ENCODE measurements around the gene ANTXR1.
A peak's percentile ranks its signal among the peaks of the same experiment; 100 is the strongest.

ANTXR1 gene

GRCh38 chr2:69081757-69082156, 68.8 kb downstream of the ANTXR1 start:
- no peak for DNase-seq
- no peak for TF ChIP-seq CTCF (IDR thresholded peaks at IDR 0.05; ENCODE audit: low read depth, low read length)
- H3K4me3 ChIP-seq (ENCODE audit: low read depth, low read length), result no peak overlapping the region
- no peaks in the 10 kb centered on the region for H3K27me3 ChIP-seq
- H3K36me3 ChIP-seq, result no peaks in the 10 kb centered on the region
- no peaks in the 10 kb centered on the region for H3K4me1 ChIP-seq
- no peaks in the 10 kb centered on the region for H3K9me3 ChIP-seq

DNA sequence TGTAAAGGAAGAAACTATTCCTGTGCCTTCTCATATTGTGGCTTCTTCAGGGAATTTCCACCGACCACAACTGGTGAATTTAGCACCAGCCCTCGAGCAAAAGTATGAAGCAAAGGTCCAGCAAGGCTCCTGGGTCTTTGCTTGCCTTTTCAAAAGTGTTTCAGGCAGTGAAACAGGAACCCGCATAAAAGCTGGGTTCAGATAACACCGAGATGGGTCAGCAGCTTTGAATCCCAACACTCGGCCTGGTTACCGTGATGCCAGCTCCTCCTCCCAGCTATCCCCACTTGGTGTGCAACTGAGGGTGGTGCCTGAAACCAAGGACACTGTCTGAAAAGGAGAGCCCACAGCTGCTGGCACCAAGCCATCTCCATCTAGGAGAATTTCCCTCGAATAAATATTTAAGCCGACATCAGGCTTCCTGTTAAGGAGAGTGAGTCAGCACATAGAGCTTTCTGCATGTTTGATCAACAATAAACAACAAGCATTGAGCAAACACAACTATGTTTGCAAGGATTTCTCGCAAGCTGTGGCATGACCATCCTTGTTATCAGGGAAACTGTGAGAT, 69.5 kb downstream of the ANTXR1 start:
- Histone ChIP-seq H3K4me3 (ENCODE audit: low read depth, low read length) (no peak overlapping the region), H3K27me3 (no peaks in the 10 kb centered on the region), H3K9me3 (no peaks in the 10 kb centered on the region), H3K36me3 (no peaks in the 10 kb centered on the region), H3K4me1 (no peaks in the 10 kb centered on the region)
- DNase-seq, result peak; percentile 9
- TF ChIP-seq CTCF (IDR thresholded peaks at IDR 0.05; ENCODE audit: low read depth, low read length), result no peak

GRCh38 chr2:69083235-69083748, 70.3 kb downstream of the ANTXR1 start:
- Histone ChIP-seq H3K4me1 (no peaks in the 10 kb centered on the region), H3K4me3 (ENCODE audit: low read depth, low read length) (no peak overlapping the region), H3K36me3 (no peaks in the 10 kb centered on the region), H3K27me3 (no peaks in the 10 kb centered on the region), H3K9me3 (no peaks in the 10 kb centered on the region)
- no peak for TF ChIP-seq CTCF (IDR thresholded peaks at IDR 0.05; ENCODE audit: low read depth, low read length)
- no peak for DNase-seq

DNA sequence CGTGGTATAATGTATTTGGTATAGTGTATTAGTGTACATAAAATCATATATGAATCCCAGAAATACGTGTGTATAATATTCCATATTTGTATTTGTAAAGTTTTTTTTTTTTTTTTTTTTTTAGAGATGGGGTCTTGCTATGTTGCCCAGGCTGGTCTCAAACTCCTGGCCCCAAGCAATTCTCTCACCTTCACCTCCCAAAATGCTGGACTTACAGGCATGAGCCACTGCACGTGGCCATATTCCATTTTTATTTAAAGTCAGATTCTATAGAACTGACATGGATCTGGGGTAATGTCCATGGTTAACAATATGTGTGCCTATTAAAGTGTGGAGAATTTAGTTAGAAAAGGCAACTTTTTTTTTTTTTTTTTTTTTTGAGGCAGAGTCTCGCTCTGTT, 71.5 kb downstream of the ANTXR1 start:
- H3K4me3 ChIP-seq (ENCODE audit: low read depth, low read length), result no peak overlapping the region
- no peaks in the 10 kb centered on the region for H3K4me1 ChIP-seq
- H3K9me3 ChIP-seq, result no peaks in the 10 kb centered on the region
- DNase-seq, result no peak
- H3K27me3 ChIP-seq, result no peaks in the 10 kb centered on the region
- no peak for TF ChIP-seq CTCF (IDR thresholded peaks at IDR 0.05; ENCODE audit: low read depth, low read length)
- H3K36me3 ChIP-seq, result no peaks in the 10 kb centered on the region

GRCh38 chr2:69086466-69086865, 73.5 kb downstream of the ANTXR1 start:
- H3K4me1 ChIP-seq, result no peaks in the 10 kb centered on the region
- no peak for TF ChIP-seq CTCF (IDR thresholded peaks at IDR 0.05; ENCODE audit: low read depth, low read length)
- H3K4me3 ChIP-seq (ENCODE audit: low read depth, low read length), result no peak overlapping the region
- no peaks in the 10 kb centered on the region for H3K36me3 ChIP-seq
- H3K9me3 ChIP-seq, result no peaks in the 10 kb centered on the region
- DNase-seq, result no peak
- no peaks in the 10 kb centered on the region for H3K27me3 ChIP-seq

DNA sequence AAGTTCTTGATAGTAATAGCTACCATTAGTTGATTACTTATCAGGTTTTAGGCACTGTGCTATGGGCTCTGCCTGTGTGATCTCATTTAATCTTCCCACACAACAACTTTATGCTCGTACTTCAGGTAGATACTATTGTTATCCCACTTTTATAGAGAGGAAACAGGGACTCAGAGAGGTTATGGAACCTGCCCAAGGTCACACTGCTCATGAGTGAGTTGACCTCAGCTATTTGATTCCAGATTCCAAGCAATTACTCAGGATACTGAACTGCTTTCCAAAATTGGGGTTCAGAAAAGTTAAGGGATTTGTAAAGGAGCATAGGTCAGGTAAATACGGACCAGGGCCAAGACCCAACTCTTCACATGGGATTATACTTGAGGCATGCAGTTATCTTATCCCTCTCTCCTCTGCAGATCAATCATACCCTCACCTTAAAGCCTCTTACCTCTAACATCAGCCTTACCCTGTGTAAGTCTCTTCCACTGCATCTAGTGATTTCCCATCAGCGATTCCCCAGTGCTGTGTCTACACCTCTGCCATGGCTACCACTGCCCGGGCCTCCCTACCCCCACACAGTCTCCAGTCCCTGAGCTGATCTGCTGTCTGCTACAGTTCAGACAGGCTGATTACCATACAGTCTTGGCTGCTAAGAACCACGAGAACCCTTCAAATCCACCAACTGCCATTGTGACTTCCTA, 74.4 kb downstream of the ANTXR1 start:
- DNase-seq, result no peak
- Histone ChIP-seq H3K4me1 (no peaks in the 10 kb centered on the region), H3K36me3 (no peaks in the 10 kb centered on the region), H3K9me3 (no peaks in the 10 kb centered on the region), H3K27me3 (no peaks in the 10 kb centered on the region), H3K4me3 (ENCODE audit: low read depth, low read length) (no peak overlapping the region)
- no peak for TF ChIP-seq CTCF (IDR thresholded peaks at IDR 0.05; ENCODE audit: low read depth, low read length)

All from BE2C (cell line).